Activated gamma-delta T cell treated with anti-CD3 and anti-CD28 coated beads, Interleukin-2, amount 50 U/mL, for 16 hours (primary cell): ENCODE measurements around the gene VGLL4.

ENCODE experiments used
- DNase-seq: peaks from one replicate; pipeline ENCODE4 v3.0.0-alpha.2; 2020; ENCODE audit warnings: low read depth

VGLL4 gene

DNA sequence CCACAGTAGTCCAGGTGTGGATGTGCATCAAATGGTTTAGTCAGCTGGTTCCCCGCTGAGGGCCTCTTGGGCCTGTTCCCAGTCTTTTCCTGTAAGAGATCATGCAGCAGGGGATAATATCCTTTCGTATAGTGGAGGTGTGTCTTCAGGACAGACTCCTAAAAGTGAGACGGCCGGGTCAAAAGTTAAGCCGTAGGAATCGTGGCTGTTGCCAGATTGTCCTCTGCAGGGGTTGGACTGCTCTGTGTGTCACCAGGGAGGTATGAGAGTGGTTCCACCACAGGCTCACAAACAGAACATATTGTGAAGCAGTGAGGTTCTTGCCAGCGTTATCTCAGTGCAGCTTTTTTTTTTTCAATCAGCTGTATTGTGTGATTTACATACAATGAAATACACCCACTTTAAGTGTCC lies 95.0 kb downstream of the VGLL4 start:
- no peak for DNase-seq

DNA sequence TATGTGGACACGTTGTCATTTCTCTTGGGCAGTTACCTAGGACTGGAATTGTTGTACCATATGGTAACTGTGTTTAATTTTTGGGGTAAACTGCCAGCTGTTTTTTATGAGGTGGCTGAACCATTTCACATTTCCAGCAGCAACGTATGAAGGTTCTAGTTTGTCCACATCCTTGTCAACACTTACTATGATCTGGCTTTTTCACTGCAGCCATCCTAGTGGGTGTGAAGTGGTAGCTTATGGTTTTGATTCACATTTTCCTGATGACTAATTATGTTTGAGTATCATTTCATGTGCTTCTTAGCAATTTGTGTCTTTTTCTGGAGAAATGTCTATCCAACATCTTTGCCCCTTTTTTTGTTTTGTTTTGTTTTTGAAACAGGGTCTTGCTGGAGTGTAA lies 96.2 kb downstream of the VGLL4 start:
- DNase-seq, result no peak

DNA sequence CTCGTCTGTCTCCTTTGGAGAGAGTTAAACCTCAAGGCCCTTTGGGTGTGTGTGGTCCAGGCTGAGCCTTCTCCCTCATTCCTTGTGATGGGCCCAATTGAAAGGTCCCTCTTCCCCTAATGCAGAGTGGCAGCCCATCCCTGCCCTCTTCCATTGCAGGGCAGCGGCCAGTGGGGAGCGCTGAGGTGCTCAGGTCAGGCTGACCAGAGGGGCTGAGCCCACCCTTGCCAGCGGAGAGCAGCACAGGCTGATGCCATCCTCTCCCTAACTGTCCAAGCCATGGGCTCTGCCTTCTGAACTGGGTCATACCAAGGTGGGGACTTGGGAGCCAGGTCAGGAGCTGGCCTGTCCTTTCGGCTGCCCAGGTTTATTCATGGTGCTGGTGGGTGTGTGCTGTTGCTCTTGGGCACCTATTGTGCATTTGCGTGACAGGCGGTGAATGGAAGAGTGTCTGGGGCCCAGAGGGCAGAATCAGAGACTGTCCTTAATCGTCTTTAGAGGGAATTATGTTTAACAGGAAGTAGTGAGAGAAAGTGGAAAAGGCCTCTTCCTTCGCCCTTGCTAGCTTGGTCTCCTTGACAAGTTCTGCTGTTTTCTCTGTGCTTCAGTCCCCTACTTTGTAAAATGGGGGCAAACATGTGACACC lies 96.9 kb downstream of the VGLL4 start:
- no peak for DNase-seq

DNA sequence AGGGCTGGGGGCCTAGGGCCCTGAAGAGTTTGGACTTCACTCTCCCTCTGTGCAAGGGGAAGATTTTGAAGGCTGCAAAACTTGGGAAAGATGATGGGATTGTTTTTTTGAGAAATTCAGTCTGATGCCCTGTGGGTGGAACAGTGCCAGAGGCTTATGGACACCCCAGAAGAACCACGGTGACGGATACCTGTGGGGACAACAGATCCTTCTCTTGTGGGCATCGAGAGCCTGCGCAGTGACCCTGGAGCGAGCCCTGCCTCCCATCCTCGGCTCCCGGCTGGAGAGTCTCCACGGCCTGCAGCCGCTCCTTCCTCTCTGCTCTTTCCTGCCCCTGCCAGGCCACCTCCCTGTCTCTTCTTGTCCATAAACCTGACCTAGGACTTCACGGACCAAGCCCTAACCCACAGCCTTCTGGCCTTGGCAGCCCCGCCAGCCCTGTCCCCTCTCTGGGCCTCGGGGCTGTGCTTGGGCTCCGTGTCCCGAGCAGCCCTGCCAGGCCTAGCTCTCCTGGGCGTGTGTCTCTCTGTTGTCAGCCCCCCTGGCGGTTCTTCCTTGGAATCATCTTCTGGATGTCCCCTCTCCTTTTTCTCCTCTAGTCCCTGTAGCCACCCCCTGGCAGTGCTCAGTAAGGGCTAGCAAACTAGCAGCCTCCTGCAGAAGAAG lies 98.4 kb downstream of the VGLL4 start:
- DNase-seq, result no peak

DNA sequence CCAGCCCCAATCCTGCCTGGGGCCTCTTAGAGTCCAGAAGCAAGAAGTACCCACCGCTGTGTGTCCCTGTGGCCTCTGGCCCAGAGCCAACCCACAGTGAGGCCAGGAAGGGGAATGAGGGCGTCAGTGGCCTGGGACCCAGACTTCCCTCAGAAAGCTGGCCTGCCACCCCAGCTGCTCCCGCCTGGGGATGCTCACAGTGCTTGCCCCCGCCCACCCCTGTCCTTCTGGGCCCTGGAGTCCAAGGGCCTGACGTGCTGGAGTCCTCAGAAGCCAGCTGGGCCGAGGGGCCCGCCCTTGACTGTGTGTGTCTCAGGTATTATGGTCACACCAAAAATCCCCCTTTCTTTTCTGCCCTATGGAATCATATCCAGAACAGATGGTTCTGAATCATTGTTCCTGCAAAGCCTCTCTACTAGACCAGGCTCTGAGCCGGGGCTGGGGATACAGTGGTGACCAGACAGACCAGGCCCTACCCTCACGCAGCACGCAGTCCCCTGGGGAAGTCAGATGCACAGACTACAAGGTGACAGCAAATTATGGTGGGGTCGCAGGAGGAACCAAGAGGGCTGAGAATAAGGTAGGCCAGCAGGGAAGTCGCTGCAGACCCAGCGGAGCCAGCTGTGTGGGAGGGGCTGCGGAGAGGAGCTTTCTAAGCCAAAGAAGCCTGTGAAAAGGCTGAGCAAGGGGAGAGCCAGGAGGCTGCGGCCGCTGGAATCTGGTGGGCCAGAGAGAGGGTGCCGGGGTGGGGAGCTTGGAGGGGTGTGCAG lies 99.1 kb downstream of the VGLL4 start:
- no peak for DNase-seq

DNA sequence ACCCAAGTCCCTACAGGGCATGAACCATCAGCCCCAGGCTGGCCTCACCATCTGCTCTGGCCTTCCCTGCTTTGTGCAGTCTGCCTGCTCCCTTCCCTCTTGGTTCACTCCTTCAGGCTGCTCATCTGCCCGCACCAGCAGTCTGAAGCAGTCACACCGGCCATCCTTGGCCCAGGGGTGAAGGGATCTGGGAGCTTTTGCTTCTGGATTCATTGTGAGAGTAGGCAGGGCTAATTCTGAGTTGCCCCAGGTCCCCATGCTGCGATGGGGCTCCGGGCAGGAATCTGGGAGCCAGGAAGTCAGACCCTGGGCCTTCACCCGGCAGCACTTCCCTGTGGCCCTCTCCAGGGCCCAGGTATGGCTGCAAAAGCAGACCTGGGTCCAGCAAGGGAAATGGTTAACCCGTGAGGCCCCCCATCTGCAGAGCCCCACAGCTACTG lies 99.7 kb downstream of the VGLL4 start:
- DNase-seq, result no peak

DNA sequence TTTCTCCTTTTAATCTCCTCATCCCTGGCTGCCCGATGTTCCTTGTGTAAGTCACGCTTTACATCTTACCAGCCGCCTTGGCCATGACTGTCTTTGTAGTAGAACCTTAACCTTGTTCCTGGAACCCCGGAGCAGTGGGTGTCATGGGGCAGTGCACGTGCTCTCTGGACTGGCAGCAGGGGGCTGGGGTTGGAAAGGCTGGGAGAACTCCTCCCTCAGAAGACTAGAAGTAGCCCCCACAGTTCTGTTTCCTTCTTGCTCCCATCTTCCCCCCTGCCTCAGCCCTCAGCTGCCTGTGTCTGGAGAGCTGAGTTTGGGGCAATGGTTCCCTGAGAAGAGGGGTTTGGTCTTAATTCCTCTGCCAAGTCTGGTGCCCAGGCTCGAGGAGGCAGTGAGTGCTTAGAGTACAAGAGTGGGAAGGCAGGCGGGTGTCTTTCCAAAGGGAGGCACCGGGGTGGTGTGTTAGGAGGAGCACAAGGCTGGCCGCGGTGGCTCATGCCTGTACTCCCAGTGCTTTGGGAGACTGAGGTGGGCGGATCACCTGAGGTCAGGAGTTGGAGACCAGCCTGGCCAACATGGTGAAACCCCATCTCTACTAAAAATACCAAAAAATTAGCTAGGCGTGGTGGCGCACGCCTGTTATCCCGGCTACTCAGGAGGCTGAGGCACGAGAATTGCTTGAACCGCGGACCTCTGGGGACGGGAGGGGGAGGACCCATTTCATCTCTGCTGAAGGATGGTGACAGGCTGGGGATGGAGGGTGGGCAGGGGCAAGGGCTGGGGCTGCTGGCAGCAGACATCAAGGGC lies 100.4 kb downstream of the VGLL4 start:
- DNase-seq, result no peak

DNA sequence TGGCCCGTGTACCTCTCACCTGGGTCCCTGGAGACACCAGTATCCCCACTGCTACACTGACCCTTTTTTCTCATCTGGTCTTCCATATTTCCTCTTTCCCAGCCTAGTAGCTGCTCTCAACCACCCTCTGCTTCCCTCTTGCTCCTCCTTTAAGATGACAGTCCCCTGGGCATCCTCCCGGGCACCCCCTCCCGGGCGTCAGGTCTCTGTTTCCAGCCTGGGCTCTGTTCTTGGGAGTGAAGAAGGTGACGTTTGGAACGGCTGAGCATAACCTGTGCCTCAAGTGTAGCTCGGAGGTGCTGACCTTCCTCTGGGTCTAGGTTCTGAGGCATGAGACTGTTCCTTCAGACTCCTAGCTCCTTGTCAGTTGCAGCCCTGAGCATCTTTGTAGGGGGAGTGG lies 101.2 kb downstream of the VGLL4 start:
- no peak for DNase-seq

DNA sequence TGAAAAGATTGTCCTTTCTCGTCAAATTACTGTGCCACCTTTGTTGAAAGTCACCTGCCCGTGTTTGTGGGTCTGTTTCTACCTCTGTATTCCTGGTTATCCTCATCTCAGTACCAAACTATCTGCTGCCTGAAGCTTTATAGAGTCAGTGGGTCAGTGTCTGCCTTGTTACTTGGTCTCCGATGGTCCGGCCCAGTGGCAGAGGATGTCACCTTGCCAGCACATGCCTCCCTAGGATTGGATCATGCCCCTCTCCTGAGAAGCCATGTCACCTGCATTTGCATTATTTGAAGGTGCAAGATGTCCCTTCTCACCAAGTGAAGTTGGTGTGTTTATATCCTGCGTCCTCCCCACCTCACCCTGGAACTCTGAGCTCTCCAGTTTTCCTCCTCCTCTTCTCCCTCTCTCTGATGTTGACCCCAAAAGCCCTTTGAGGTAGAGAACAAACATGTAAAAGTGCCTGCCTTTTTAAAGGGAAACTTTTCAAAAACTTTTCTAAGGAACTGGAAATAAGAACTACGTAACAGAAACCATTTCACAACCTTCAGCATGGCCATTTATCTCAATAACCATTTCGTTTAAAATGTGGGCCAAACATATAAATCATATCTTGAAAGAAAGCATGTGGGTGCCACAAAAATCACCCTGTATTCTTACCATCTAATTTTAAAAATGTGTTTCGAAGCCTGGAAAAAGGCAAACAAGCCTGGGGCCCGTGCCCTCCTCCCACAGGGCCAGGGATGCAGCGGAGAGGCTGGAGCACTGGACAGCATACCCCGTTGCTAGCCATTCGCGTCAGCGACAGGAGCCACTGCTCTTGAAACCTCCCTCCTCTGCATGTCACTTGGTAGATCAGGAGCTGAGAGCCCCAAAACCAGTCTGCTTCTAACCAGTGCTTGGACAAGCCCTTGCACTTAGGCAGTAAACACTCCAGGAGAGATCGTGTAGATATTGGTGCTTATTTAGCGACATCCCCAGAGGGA lies 102.1 kb downstream of the VGLL4 start:
- DNase-seq, result no peak

DNA sequence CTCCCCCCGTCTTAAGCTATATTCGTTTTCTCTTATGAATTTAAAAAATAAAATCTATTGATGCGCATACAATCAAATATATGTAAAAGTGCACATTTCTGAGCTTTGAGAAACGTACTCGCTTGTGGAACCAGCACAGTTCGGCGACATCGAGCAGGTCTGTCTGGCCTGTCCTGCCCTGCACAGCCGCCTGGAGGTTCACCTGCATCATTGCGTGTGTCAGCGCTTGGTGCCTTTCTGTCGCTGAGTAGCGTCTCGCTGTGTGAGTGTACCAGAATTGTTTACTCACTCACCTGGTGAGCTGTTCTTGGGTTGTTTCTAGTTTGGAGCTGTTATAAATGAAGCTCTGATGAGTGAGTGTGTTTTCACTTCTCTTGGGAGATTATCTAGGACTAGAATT lies 104.0 kb downstream of the VGLL4 start:
- DNase-seq, result no peak

DNA sequence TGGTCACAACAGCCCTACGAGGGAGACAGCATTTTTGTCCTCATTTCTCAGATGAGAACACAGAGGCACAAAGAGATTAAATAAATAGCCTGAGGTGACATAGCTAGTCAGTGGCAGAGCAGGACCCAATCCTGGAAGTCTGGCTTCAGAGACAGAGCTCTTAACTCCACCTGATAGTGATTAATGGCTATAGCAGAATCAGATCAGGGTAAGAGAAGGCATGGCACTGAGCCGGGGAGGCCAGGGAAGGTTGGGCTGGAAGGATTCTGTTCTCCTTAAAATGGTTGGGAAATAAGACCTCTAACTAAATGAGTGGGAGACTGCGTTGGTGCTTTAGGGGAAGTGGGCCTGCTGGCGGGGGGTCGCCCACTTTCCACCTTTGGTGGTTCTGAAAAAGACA lies 104.5 kb downstream of the VGLL4 start:
- DNase-seq, result no peak

DNA sequence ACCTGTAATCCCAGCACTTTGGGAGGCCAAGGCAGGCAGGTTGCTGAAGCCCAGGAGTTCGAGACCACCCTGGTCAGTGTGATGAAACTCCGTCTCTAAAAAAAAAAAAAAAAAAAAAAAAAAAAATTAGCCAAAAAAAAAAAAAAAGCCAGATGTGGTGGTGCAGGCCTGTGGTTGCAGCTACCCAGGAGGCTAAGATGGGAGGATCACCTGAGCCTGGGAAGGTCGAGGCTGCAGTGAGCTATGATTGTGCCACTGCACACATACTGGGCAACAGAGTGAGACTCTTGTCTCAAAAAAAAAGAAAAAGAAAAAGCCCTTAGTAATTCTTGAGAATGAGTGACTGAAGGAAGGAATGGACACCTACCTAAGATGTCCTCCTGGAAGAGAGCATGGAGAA lies 105.1 kb downstream of the VGLL4 start:
- DNase-seq, result no peak

DNA sequence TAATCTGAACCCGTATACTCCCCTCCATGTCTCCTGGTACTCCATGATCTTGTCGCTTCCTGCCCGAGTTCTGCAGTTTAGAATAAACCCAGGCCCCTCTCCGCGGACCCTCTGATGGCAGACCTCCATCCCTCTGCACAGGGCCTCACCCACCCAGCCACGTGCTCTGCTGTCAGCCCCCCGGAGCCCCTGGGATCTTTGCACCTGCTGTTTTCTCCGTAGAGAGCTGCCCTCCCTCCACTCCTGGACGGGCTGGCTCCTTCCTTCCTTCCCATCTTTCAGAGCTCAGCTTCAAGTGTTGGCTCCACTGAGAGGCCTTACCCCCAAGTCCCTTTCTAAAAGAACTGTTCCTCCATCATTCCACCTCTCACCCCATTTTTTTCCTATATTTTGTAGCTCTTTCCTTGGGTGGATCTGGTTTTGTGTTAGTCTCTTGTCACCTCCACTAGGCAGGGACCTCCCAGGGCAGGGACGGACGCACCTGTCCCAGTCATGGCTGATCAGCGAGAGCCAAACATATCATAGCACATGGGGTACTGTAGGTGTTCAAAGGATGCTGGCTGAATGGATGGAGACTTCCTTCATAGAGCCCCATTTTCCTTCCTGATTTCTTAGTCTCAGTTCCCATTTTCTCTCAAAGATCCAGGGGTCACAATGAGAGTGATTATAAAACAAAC lies 106.6 kb downstream of the VGLL4 start:
- no peak for DNase-seq

DNA sequence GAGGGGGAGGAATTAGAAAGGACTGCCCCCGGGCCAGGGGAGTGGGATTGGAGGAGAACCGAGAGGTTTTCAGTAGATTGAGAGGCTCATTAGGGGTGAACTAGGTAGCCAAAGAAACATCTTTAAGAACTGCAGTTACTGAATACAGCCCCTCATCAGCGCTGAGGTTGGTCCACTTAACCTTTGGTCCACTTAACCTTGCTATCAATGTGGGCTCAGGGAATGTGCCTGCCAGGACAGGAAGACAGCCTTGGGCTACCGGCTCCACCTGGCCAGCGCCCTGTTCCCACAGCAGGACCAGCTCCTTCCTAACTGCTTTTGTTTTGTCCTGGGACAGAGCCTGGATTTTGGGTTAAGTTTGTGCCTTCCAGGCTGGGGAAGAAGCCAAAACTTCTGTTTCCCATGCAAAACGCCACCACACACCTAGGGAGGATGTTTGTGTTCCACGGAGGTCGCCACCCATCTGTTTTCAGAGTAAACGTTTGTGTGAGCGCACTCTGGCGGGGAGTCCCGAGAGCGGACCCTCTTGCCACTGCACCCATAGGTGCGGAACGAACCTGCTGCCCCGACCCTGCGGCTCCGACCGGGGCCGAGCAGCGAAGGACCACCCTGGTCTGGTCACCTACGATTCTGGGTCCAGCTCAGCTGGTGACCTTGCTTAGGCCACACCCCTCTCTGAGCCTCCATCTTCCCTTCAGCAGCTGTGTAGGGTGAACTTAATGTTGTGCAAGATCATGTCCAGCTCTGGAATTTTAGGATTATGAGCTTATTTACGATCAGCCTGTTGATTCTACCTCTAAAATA lies 107.4 kb downstream of the VGLL4 start:
- no peak for DNase-seq

DNA sequence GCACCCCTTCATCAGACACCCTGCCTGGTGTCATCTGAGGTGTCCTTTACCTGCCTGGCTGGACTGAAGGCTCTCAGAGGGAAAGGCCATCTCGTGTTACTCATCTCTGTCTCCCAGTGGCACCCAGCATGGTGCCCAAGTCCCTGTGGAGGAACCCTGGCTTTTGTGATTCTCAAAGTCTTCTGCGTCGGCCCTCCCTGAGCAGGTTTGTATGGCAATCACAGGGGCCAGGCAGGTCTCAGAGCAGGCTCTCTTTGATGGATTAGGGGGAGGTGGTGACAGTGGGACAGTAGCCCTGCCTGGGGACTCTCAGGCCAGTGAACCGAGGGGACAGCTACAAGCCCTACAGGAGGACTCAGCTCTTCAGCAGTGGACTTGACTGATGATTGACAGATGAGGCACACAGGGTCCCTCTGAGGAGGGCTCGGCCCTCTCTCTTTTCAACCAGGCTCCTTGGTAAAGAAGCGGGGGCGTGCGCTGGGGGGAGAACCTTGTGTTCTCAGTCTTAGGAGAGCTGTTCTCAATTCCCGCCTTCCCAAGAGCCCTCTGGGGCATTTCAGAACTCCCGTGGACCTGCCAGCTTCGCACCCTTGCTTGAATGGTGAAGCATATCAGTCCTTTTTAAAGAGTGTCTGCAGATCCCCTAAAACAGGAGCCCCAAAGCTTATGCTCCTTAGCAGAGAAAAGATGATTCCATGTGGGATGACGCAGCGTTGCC lies 108.3 kb downstream of the VGLL4 start:
- DNase-seq, result no peak

DNA sequence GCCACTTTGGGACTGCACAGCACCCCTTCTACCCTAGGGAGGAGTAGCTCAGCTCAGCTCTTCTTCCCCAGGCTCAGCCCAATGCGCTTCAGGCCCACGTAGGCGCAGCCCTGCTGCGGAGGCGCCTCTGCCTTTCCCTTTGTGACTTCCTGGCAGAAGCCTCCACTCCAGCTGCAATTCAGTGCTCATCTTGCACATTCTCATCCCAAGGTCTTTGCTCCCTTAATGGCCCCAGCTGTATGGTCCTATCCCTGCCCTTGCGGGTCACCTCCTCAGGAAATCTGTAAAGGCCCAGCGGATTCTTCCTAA lies 109.0 kb downstream of the VGLL4 start:
- no peak for DNase-seq

DNA sequence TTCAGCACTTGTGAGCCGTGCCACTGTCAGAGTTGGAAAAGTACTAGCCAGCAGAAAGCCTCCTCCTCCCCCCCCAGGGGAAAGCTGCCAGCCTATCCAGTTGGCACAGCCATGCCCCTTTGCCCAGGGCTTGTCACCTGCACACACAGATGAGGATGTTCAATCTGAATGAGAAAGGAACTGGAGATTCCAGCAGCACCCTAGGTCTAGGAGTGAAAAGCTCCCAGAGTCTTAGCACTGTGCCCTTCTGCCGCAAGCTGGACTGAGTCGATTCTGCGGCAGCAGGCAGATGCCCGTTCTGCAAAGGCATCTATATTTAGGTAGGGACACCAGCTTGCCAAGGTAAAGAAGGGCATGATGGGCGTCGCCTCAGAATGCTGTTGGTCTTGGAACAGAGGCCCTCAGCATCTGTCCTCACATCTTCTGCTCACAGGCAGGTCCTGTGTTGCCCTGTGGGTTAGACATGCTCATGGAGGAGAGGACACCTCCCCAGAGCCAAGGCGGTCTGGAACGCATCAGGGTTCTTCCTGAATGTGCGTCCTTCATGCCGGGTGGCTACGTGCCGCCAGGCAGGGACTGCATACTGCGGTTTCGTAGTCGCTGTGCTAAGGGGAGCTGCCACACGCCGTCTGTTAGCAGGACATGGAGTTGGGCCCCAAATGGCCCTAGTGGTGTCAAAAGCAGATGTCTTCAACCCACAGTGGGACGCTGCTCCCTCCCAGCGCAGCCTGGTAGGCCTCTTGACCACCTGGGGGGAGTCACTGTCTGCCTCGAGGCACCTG lies 109.5 kb downstream of the VGLL4 start:
- DNase-seq, result no peak

DNA sequence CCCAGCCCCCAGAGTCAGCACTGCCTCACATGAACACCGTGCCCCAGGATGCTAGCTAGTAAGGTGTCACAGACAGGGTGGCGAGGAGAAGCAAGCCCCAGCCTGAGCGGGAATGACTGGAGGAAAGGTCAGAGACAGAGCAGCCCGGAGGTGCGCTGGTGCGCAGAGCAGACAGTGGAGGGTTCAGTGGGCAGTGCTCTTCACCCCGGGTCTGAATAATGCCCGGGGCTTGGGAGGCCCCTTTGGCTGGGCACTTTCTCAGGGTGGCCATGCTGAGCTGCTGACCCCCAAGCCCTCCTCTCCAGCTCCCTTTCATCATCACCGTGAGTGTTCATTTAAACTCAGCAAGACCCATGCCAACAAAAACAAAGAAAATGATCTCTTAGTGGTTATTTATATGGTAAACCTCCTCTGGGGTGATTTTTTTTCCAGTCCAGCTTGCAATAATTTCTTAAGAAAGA lies 110.8 kb downstream of the VGLL4 start:
- DNase-seq, result no peak
